GM19239 (cell line): ENCODE data around the gene AGBL4.
"Not testable (repeated sequence)": the region's sequence is repeated elsewhere in the genome, so short reads cannot be mapped to it uniquely, and the experiment has no call there.

Source experiments
- DNase-seq: peaks from one replicate; pipeline ENCODE4 v3.0.0; 2011; ENCODE audit warnings: low spot score; ENCODE audit not compliant: insufficient read length
- FAIRE-seq: peaks from 2 replicates; lab custom pipeline; 2011; peaks lifted over from hg19 to GRCh38; lab: Jason Lieb, UNC

AGBL4 gene

DNA sequence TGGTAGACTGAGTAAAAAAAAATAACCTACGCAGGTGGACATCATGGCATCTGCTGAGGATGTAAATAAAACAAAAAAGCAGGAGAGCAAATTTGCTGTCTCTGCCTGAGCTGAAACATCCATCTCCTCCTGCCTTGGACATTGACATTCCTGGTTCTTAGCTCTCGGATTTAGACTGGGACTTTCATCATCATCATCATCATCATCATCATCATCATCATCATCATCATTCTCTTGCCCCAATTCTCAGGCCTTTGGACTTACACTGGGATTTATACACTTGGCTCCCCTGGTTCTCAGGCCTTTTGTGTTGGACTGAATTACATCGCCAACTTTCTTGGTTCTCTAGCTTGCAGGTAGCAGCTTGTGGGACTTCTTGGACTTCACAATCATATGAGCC, 938.7 kb downstream of the AGBL4 start:
- DNase-seq: no peak
- no peak for FAIRE-seq

DNA sequence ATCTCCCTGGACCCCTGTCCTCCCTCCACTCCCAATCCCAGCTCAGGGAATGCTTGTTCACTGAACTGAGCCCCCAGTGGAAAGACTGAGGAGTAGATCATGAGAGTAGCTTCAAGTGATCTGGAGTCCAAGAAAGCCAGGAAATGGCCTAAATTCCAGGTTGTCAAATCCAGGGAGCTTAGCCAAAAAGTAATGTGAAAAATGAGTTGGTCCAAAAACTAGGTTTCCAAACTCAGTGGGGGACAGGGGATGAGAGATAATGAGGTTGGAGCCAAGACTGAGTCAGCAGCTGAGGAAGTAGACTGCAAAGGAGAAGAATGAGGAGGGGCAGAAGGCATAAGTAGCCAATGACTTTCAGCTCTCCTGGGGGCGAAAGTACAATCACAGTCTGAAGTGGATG, 963.0 kb downstream of the AGBL4 start:
- no peak for FAIRE-seq
- no peak for DNase-seq

DNA sequence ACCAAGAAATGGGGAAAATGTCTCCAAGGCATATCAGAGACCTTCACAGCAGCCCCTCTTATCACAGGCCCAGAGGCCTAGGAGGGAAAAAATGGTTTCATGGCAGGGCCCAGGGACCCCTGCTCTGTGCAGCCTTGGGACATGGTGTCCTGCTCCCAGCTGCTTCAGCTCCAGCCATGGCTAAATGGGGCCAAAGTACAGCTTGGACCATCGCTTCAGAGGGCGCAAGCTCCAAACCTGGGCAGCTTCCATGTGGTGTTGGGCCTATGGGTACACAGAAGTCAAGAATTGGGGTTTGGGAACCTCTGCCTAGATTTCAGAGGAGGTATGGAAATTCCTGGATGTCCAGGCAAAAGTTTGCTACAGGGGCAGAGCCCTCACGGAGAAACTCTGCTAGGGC, 964.7 kb downstream of the AGBL4 start:
- no peak for DNase-seq
- no peak for FAIRE-seq

DNA sequence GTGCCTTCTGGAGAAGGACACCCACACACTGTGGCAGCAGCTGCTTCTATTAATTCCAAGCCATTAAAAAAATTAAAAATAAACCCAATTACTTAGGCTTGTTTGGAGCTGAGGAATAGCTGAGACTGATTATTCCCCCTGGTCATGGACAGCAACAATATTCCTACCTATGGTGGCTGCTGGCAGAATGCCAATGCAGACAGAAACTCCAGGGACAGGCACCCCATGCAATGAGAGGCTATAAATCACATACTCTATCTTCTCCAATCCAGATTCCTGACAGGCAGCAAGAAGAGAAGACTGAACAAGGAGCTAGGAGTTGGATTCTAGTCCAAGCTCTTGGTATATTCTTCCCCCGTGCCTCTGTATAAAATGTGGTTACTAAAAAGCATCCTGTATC, 971.7 kb downstream of the AGBL4 start:
- DNase-seq: no peak
- FAIRE-seq: no peak

DNA sequence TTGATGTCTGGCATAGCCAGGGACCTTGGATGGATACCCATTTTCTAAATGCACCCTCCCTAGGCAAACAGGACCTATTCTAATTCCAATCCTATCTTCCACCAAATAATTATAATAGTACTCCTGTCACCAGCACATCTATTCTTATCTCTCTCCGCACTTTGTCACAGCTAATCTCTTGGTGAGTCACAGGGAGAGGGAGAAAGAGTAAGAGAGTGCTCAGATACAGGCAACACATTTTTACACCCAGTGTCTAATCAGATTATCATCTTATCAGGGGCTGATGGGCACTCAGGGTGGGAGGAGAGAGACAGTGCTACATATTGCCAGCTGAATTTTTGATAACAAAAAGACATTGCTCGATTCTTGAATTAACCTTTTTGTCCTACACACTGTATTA, 972.1 kb downstream of the AGBL4 start:
- no peak for FAIRE-seq
- no peak for DNase-seq

DNA sequence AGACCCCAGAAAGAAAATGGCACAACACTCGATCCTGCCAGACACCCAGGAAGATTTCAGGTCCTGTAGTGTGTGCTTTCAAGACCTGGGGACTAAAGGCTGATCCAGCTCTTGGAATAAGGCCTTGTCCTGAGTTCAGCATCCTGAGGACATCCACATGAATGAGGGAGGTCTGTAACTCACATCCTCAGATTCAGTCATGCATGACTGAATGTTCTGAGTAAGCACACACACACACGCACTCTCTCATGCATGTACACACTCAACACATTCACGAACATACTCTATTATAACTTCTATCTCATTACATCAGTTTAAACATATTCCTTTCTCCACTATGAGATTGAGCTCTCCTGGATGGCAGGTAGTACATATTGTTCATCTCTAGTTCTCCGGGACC, 973.7 kb downstream of the AGBL4 start:
- DNase-seq: no peak

DNA sequence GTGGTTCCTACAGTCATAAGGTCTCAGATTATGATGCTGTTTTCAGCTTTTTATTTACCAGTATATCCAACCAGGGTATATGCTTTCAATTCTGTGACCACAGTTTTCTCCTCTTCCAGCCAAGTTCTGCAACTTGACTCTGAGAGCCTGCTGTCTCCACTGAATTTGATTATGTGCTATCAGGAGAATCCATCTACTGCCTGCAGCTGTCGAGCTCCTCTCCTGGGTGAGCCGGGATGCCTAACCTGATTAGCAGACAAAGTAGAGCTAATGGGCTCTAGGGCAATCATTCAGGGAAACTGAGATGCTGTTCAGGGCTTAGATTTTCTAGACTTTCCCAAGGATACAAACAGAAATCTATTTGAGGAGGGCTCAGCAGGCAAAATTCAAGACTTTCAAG, 975.6 kb downstream of the AGBL4 start:
- DNase-seq: no peak

More for the DNA sequence above, 973.7 kb downstream of the AGBL4 start:
- FAIRE-seq: no peak

DNA sequence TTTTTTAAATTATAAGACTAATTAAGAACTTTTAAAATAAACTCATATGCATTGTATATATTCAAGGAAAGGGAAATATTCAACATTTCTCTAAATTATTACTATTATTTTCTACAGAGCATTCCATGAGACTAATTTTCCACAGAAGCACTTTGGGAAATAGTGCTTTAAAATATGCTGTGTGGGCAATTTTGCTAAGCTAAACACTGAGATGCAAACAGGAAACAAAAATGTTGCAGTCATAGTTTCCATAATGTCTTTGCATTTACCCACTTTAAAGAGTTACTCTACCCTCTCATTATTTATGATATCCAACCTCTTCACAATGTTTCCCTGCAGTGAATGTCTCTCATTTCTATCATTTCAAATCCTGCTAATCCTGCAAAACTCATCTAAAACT, 977.4 kb downstream of the AGBL4 start:
- FAIRE-seq: no peak

More for the DNA sequence above, 975.6 kb downstream of the AGBL4 start:
- FAIRE-seq: no peak

DNA sequence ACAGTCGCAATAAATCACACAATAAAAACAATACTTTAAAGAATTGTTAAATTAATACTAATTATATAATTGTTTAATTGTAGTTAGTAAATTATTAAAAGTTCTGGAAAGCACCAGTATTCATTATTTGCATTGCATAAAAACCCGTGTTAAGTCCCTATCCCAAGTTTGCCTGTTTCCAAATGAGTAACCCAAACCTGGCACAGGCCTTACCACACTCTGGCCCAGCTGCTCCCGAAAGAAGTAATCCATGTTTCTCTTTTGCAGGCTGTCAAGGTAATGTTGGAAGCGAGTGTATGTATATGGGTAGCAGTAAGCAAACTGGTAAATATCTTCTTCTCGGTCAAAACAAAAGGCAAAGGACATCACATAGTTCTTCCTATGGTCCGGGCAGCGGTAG, 978.4 kb downstream of the AGBL4 start:
- DNase-seq (no peak), FAIRE-seq (no peak)

More for the DNA sequence above, 977.4 kb downstream of the AGBL4 start:
- DNase-seq: no peak

DNA sequence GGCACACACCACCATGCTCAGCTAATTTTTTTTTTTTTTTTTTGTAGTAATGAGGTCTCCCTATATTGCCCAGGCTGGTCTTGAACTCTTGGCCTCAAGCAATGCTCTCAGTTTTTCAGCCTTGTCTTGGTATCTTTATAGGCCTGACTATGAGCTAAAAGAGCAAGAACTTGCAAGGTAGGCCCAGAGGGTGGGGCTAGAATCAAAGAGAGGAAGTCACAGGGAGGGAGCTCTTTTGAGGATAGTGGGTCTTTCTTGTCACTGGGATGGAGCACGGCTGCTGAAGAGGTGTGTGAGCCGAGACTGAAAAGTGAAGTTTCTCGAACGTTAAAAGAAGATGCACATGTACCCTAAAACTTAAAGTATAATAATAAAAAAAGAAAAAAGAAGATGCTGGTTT, 987.1 kb downstream of the AGBL4 start:
- FAIRE-seq: no peak
- no peak for DNase-seq

DNA sequence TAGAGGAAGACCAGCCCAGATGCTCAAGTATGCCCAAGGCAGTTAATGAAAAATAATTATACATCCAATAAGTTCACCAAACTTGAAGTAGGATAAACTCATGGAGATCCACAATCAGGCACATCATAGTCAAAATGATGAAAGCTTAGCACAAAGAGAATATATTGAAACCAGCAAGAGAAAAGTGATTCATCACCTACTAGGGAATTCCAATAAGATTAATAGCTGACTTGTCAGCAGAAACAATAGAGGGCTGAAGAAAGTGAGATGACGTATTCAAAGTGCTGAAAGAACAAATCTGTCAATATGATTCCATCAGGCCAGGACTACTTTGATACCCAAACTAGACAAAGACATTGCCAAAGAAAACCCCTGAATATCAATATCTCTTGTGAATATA, 995.4 kb downstream of the AGBL4 start:
- DNase-seq (no peak), FAIRE-seq (no peak)

DNA sequence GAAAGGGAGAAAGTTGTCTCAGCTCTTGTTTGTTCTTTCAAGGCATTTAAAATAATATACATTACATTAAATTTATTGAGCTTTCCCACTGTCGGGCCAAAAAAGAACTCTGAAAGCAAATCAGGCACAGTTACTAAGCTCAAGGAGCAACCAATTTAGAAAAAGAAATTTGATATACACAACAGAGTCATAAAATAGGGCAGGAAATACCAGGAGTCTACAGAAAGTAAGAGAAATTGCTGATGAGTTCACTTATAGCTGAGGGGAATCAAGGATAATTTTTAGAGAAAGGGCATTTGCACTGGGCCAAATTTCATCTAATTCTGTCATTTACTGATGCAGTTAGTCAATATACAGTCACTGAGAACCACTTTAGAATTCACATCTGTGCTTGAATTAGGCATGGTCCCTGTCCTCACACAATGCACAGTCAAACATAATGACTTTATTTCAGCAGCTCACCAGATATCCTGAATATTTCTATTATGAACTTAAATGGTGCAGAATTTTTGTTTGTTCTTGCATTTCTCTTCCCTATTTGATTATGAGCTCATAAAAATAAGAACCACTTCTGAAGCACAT, 997.4 kb downstream of the AGBL4 start:
- no peak for FAIRE-seq

DNA sequence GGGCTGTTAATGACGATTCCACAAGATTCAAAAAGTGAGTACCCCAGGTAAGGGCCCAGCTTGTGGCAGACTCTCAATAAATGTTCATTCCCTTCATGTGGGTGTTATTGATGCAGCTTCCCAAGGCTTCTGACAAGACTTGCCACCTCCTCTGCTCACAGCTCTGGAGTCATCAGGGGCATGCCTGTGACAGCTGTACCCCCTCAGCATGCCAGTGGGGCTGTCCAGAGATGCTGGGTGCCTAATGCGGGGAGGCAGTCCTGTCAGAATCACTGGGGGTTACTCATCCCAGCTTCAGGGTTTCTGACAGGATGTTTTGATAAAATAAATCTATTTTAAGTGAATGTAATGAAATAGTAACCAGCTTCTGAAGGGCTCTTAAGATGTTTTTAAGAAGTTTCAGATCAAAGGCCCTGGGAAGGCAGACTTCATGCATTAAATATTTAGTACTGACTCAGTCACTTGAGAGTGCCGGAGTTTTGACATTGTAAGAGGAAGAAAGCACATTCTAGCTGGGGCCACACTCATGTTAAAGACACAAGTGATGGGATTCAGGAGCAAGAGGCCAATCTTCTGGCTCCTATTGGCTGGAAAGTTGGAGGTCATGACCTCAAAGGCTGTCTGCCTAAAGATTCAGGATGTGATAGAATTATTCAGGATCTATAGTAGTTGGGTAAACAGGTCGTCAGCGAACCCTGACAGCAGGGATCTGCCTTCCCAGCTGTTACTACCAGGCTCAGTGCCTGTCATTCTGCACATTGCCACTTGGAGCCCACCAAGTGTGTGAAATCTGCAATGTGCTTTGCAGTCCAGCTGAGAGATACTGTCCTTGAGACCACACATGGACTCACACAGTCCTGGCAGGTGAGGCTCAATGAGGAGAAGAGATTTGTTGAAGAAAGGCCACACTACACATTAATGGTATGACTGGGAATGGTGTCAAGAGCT, 1007.5 kb downstream of the AGBL4 start:
- FAIRE-seq (no peak), DNase-seq (no peak)

More for the DNA sequence above, 997.4 kb downstream of the AGBL4 start:
- no peak for DNase-seq

DNA sequence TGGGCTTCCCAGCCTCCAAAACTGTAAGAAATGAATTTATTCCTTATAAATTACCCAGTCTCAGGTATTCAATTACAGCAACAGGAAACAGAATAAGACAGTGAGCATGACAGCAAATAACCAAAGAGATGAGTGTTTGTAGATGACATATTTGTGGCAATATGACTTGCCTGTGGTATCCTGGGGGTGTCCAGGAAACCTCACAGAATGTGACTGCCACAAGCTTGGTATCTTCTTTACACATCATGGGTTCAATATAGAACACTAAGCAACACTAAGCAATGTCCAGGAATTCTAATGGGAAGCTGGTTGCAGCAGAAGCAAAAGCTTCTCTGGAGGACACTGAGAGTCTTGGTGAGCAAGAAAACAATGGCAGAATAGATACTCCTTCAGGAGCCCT, 1010.7 kb downstream of the AGBL4 start:
- DNase-seq (no peak), FAIRE-seq (no peak)

DNA sequence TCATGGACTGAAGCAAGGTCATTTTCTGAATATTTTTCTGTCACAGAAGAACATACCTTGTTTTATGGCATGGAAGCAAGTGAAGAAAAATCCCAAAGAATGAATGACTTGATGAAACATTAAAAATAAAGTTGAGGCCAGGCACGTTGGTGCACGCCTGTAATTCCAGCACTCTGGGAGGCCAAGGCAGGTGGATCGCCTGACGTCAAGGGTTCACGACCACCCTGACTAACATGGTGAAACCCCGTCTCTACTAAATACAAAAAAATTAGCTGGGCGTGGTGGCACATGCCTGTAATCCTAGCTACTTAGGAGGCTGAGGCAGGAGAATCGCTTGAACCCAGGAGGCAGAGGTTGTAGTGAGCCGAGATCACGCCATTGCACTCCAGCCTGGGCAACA, 1020.8 kb downstream of the AGBL4 start:
- DNase-seq, FAIRE-seq: not testable (repeated sequence)

DNA sequence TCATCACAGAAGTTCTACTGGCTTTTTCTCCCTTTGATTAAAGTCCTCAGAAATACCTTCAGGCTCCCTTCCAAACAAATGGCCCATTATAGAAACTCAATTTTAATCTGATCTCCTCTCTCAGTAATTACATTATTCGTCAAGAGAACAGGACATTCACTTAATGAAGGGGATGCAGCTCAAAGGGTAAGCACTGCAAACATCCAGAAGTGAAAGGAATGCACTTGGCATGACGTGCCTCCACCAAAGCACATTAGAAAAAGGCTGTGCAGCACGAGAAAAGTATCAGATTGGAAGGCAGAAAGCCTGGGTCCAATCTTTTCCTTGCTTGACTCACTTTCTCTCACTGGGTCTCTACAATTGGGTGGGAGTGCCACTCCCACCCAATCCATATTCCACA, 1024.4 kb downstream of the AGBL4 start:
- FAIRE-seq (no peak), DNase-seq (no peak)

DNA sequence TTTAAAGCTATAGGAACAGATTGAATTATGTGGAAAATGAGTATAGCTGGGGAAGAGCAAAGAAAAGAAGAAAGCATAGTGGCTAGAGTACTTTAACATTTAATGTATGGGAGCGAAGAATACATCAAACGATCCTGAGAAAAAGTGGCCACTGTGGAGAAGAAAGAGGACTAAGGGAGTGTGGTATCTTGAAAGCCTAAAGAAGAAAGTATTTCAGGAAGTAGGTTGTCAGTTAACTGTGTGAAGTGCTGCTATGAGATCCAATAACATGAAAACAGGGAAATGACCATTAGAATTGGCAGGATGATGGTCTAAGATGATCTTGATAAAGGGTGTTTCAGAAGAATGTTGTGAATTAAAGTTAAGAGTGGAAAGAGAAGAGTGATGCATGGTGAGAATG, 1027.4 kb downstream of the AGBL4 start:
- FAIRE-seq (no peak), DNase-seq (no peak)

DNA sequence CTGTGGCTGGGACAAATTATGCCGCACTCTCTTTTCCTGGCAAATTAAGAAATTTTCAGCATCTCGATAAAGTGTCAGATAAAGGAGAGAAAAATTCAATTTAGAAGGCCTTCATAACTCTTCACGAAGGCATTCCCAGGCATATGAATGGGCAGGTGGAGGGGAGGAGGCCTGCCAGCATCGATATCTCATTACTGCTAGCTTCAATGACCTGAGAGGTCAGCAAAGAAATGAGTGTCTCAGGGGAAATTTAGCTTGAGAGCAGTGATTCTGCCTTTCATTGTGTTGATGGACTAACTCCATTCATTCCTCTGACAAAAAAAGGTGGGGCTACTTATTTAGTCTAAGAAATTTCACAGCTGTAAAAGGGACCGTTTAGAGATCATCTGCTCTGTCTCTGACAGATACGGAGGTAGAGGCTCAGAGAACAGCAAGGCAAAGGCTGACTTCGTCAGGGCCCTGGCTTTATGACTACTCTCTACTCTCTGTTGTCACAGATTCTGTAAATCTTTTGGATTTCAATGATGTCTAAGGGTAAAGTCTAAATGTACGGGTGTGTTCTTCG, 1035.0 kb downstream of the AGBL4 start:
- no peak for DNase-seq
- no peak for FAIRE-seq

DNA sequence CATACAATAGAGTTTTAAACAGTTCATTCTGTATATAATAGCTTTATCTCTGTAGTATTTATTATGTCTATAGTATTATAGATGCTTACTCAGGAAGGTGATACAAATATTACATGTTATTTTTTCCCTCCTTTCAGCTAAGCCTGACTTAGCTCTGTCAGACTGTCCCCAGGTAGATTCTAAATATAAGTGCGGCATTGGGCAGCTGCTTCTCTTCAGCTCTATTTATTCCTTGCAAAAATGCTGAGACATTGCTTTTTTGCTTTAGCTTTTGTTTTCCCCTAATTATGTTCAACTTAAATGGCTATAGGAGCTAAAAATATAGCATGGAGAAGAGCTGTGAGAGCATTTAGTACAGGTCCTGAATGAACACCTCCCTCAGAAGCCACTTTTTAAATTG, 1043.8 kb downstream of the AGBL4 start:
- DNase-seq: no peak
- no peak for FAIRE-seq

DNA sequence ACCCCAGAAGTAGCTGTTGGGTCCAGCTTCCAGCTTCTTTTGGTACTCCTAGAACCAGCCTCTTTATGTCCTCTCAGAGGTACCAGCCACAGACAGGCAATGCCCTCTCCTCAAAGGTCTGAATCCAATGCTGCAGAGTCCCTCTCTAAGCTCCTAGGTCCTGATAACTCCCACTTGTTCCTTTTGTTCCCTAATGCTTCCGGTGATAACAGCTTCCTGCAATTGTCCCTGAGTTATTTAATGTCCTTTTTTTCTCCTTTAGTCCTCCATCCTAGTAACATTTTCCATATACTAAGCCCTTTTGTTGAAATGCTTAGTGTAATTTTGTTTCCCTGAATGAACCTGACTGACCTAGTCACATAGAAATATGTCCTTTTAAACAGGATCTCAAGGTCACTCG, 1045.3 kb downstream of the AGBL4 start:
- FAIRE-seq (no peak), DNase-seq (no peak)

DNA sequence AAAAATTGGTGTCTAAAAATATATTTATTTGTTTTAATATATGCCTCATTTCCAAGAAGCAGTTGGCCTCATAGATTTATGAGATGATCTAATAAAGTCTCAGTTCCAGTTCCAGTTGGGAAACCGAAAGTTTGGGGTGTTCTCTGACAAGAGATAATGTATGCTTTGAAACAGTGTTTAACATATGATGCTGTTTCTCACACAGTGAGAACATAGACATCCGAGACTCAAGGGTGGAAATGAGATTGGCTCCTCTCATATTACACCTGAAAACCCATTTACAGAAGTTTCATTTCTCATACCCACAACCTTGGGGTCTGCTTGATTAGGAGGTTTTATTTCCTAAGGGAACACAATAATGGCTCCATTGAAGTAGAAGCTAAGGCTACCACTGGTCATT, 1046.5 kb downstream of the AGBL4 start:
- FAIRE-seq (no peak), DNase-seq (no peak)
